Suprapubic skin (tissue), 4 donors: ENCODE measurements around the gene DIAPH3. TPM values are rescaled to one million over a fixed set of nuclear protein-coding genes. Genes with fewer than 3 reads are reported as not detected.
"Not testable (repeated sequence)": the region's sequence is repeated elsewhere in the genome, so short reads cannot be mapped to it uniquely, and the experiment has no call there.

Source experiments
- DNase-seq, 2 donors: peaks; one replicate each; pipeline ENCODE4 v3.0.0-alpha.2; 2019; ENCODE audit warnings: low spot score in 2 of 2
- H3K27ac ChIP-seq: fragments of 200-600 bp; sonication (generic); one replicate; pipeline ENCODE4 v1.5.1; 2019
- H3K27me3 ChIP-seq: fragments of 200-600 bp; sonication (generic); one replicate; pipeline ENCODE4 v1.5.1; 2019
- H3K36me3 ChIP-seq: fragments of 200-600 bp; sonication (generic); one replicate; pipeline ENCODE4 v1.5.1; 2019
- H3K4me1 ChIP-seq: fragments of 200-600 bp; sonication (generic); one replicate; pipeline ENCODE4 v1.5.1; 2019
- H3K4me3 ChIP-seq: fragments of 200-600 bp; sonication (generic); one replicate; pipeline ENCODE4 v1.5.1; 2019; ENCODE audit warnings: mild to moderate bottlenecking
- H3K9me3 ChIP-seq: fragments of 200-600 bp; sonication (generic); one replicate; pipeline ENCODE4 v1.5.1; 2019
- CTCF ChIP-seq, 2 donors: fragments of 200-600 bp in 1 of 2; fragments of 450-650 bp in 1 of 2; sonication (generic) in 1 of 2; IDR thresholded peaks; one replicate each; pipeline ENCODE4 v1.5.1; 2016 to 2019; ENCODE audit warnings: antibody characterized with exemption in 2 of 2, mild to moderate bottlenecking in 1 of 2, moderate library complexity in 1 of 2
- EP300 ChIP-seq: sonication (generic); formaldehyde crosslinking; IDR thresholded peaks from one replicate; pipeline ENCODE4 v1.6.1; 2017; ENCODE audit warnings: antibody characterized with exemption
- POLR2A ChIP-seq, 2 donors: fragments of 450-650 bp; IDR thresholded peaks; one replicate each; pipeline ENCODE4 v1.6.1; 2017; ENCODE audit warnings: antibody characterized with exemption in 2 of 2, mild to moderate bottlenecking in 2 of 2, moderate library complexity in 2 of 2
- POLR2AphosphoS5 ChIP-seq, 3 donors: sonication (generic); formaldehyde crosslinking; IDR thresholded peaks; one replicate each; pipeline ENCODE4 v1.6.1; 2017; ENCODE audit warnings: antibody characterized with exemption in 3 of 3
- WGBS: methylation state at CpG from one replicate; pipeline ENCODE4 v1.1.5; 2018; 5-methylcytosine and 5-hydroxymethylcytosine counted together
- total RNA-seq, 4 donors: library from RNA; depleted of rRNA; stranded (reverse); fragments of >200 nt; gene quantifications; one replicate each; pipeline ENCODE4 v1.1.0, GENCODE V29; 2016

The DIAPH3 gene
- total RNA-seq, 4 donors from 2014 or later, result 0.93 to 3.0 (median 2.3) TPM

- no peaks in the 10 kb centered on the region for H3K36me3 ChIP-seq
- no peaks in the 10 kb centered on the region for H3K9me3 ChIP-seq
- H3K27ac ChIP-seq, result no peak overlapping the region
- H3K4me3 ChIP-seq, result no peak overlapping the region
- no peaks in the 10 kb centered on the region for H3K27me3 ChIP-seq
- no peaks in the 10 kb centered on the region for H3K4me1 ChIP-seq
- DNase-seq, result no peak
- TF ChIP-seq POLR2AphosphoS5 (IDR thresholded peaks at IDR 0.05) (no peak), CTCF (IDR thresholded peaks at IDR 0.05) (no peak), EP300 (no peak), POLR2A (IDR thresholded peaks at IDR 0.05) (no peak)
- WGBS, result 52% methylated on average over 3 of the region's 3 CpGs
Observed at GRCh38 chr13:60047918-60048317, 115.8 kb downstream of the DIAPH3 start.

GRCh38 chr13:60044321-60044720 lies 119.4 kb downstream of the DIAPH3 start:
- DNase-seq, result no peak
- H3K4me3 ChIP-seq, result no peak overlapping the region
- H3K9me3 ChIP-seq, result no peaks in the 10 kb centered on the region
- no peaks in the 10 kb centered on the region for H3K4me1 ChIP-seq
- 96% methylated on average over 4 of the region's 4 CpGs for WGBS
- TF ChIP-seq POLR2AphosphoS5 (IDR thresholded peaks at IDR 0.05) (no peak), EP300 (no peak), POLR2A (IDR thresholded peaks at IDR 0.05) (no peak), CTCF (IDR thresholded peaks at IDR 0.05) (no peak)
- H3K27me3 ChIP-seq, result no peaks in the 10 kb centered on the region
- no peak overlapping the region for H3K27ac ChIP-seq
- no peaks in the 10 kb centered on the region for H3K36me3 ChIP-seq

GRCh38 chr13:60043262-60043661 lies 120.5 kb downstream of the DIAPH3 start:
- no peaks in the 10 kb centered on the region for H3K9me3 ChIP-seq
- H3K27me3 ChIP-seq, result no peaks in the 10 kb centered on the region
- no peak for DNase-seq
- no peak overlapping the region for H3K27ac ChIP-seq
- H3K4me3 ChIP-seq, result no peak overlapping the region
- WGBS, result 79% methylated on average over 2 of the region's 2 CpGs
- TF ChIP-seq EP300 (no peak), POLR2AphosphoS5 (IDR thresholded peaks at IDR 0.05) (no peak), POLR2A (IDR thresholded peaks at IDR 0.05) (no peak), CTCF (IDR thresholded peaks at IDR 0.05) (no peak)
- H3K36me3 ChIP-seq, result no peaks in the 10 kb centered on the region
- no peaks in the 10 kb centered on the region for H3K4me1 ChIP-seq

- not testable (repeated sequence) for H3K4me3 ChIP-seq, H3K4me1 ChIP-seq, H3K27me3 ChIP-seq, DNase-seq, H3K36me3 ChIP-seq, H3K27ac ChIP-seq, H3K9me3 ChIP-seq
- WGBS, result 93% methylated on average over 10 of the region's 10 CpGs
Observed at GRCh38 chr13:60040668-60041067, 123.1 kb downstream of the DIAPH3 start.

- H3K4me1 ChIP-seq, result no peaks in the 10 kb centered on the region
- TF ChIP-seq POLR2A (IDR thresholded peaks at IDR 0.05), result no peak
- no peak for TF ChIP-seq POLR2AphosphoS5 (IDR thresholded peaks at IDR 0.05)
- TF ChIP-seq EP300, result no peak
- TF ChIP-seq CTCF (IDR thresholded peaks at IDR 0.05), result no peak
- 93% methylated on average over 1 of the region's 1 CpG for WGBS
- DNase-seq, result no peak
- H3K27me3 ChIP-seq, result no peaks in the 10 kb centered on the region
- H3K27ac ChIP-seq, result no peak overlapping the region
- no peaks in the 10 kb centered on the region for H3K9me3 ChIP-seq
- no peaks in the 10 kb centered on the region for H3K36me3 ChIP-seq
- no peak overlapping the region for H3K4me3 ChIP-seq
Observed at GRCh38 chr13:60035874-60036273, 127.9 kb downstream of the DIAPH3 start.

- Histone ChIP-seq H3K4me3 (no peak overlapping the region), H3K36me3 (no peaks in the 10 kb centered on the region), H3K4me1 (no peaks in the 10 kb centered on the region), H3K27ac (no peak overlapping the region), H3K9me3 (no peaks in the 10 kb centered on the region), H3K27me3 (no peaks in the 10 kb centered on the region)
- DNase-seq, result no peak
- TF ChIP-seq POLR2A (IDR thresholded peaks at IDR 0.05) (no peak), EP300 (no peak), POLR2AphosphoS5 (IDR thresholded peaks at IDR 0.05) (no peak), CTCF (IDR thresholded peaks at IDR 0.05) (no peak)
- WGBS, result 96% methylated on average over 1 of the region's 1 CpG
Observed at GRCh38 chr13:60032851-60033250, 130.9 kb downstream of the DIAPH3 start.
